SK-N-SH (cell line): ENCODE measurements around the gene ZNF585A. TPM values are rescaled to one million over a fixed set of nuclear protein-coding genes. Genes with fewer than 3 reads are reported as not detected.

Experiments used
- CTCF ChIA-PET: fragments of 300-600, 350-600 bp; formaldehyde crosslinking; extraction: SDS; loops from one replicate; lab custom pipeline; 2021; lab: Yijun Ruan, JAX
- POLR2A ChIA-PET: fragments of 350-600 bp; sonication (Branson Sonifier 250); formaldehyde crosslinking; extraction: SDS; loops from one replicate; lab custom pipeline; 2020; ENCODE audit warnings: antibody characterized with exemption, inconsistent platforms; lab: Yijun Ruan, JAX
- DNase-seq: peaks from one replicate; pipeline ENCODE4 v3.0.0; 2012
- H2AFZ ChIP-seq: fragments of 200-600 bp; sonication (generic); 2 replicates; pipeline ENCODE4 v1.8.1; 2016; ENCODE audit warnings: antibody characterized with exemption, mild to moderate bottlenecking, low read depth
- H3F3A ChIP-seq: fragments of 200-600 bp; sonication (generic); replicated peaks from 2 replicates; pipeline ENCODE3; 2016; ENCODE audit warnings: antibody characterized with exemption, mild to moderate bottlenecking; ENCODE audit not compliant: insufficient read depth
- H3K27ac ChIP-seq, 2 experiments: fragments of 200-500 bp in 1 of 2; fragments of 200-600 bp in 1 of 2; sonication (Bioruptor generic) in 1 of 2; sonication (generic), shearing (Covaris generic) in 1 of 2; 2 replicates each; pipeline versions ENCODE4 v1.5.1 to v1.6.1; 2014 to 2016; ENCODE audit warnings: low read depth in 2 of 2, inconsistent platforms in 1 of 2, low read length in 1 of 2, mild to moderate bottlenecking in 1 of 2, mixed read lengths in 1 of 2
- H3K27me3 ChIP-seq: fragments of 200-600 bp; sonication (generic), shearing (Covaris generic); 2 replicates; pipeline ENCODE4 v1.6.1; 2016; ENCODE audit warnings: mixed run types; ENCODE audit not compliant: insufficient read depth
- H3K36me3 ChIP-seq, 2 experiments: fragments of 200-500 bp in 1 of 2; fragments of 200-600 bp in 1 of 2; sonication (Bioruptor generic) in 1 of 2; sonication (generic) in 1 of 2; replicated peaks in 1 of 2; 2 replicates each; pipeline versions ENCODE3 to v1.5.1; 2014 to 2016; ENCODE audit warnings: low read length in 1 of 2, mild to moderate bottlenecking in 1 of 2; ENCODE audit not compliant: insufficient read depth in 2 of 2, control insufficient read depth in 1 of 2
- H3K4me1 ChIP-seq, 2 experiments: fragments of 200-500 bp in 1 of 2; fragments of 200-600 bp in 1 of 2; sonication (Bioruptor generic) in 1 of 2; sonication (generic), shearing (Covaris generic) in 1 of 2; 2 replicates each; pipeline versions ENCODE4 v1.5.1 to v1.6.1; 2014 to 2016; ENCODE audit warnings: low read depth in 1 of 2, low read length in 1 of 2, mixed run types in 1 of 2; ENCODE audit not compliant: insufficient read depth in 2 of 2, control insufficient read depth in 1 of 2
- H3K4me2 ChIP-seq: fragments of 200-600 bp; sonication (generic), shearing (Covaris generic); 2 replicates; pipeline ENCODE4 v1.6.1; 2017; ENCODE audit warnings: mixed run types
- H3K4me3 ChIP-seq, 2 experiments: fragments of 200-500 bp in 1 of 2; fragments of 200-600 bp in 1 of 2; sonication (Bioruptor generic) in 1 of 2; sonication (generic), shearing (Covaris generic) in 1 of 2; 2 replicates each; pipeline versions ENCODE4 v1.5.1 to v1.8.1; 2014 to 2016; ENCODE audit warnings: low read depth in 2 of 2, inconsistent platforms in 1 of 2, low read length in 1 of 2, mild to moderate bottlenecking in 1 of 2, mixed read lengths in 1 of 2, moderate library complexity in 1 of 2
- H3K79me2 ChIP-seq: fragments of 200-600 bp; sonication (generic); 2 replicates; pipeline ENCODE4 v1.8.1; 2017; ENCODE audit warnings: mild to moderate bottlenecking; ENCODE audit not compliant: insufficient read depth
- H3K9ac ChIP-seq: fragments of 200-600 bp; sonication (generic); 2 replicates; pipeline ENCODE4 v1.6.1; 2017; ENCODE audit warnings: mixed run types
- H3K9me2 ChIP-seq: fragments of 200-600 bp; sonication (generic); 2 replicates; pipeline ENCODE4 v1.6.1; 2017; ENCODE audit warnings: mixed run types
- H3K9me3 ChIP-seq: fragments of 200-600 bp; sonication (generic); 2 replicates; pipeline ENCODE4 v1.6.1; 2017; ENCODE audit warnings: mixed run types, mild to moderate bottlenecking, moderate library complexity
- H4K20me1 ChIP-seq: fragments of 200-600 bp; sonication (generic); 2 replicates; pipeline ENCODE4 v1.6.1; 2017; ENCODE audit warnings: mild to moderate bottlenecking, mixed run types; ENCODE audit not compliant: insufficient read depth
- GATA2 ChIP-seq: sonication (generic); formaldehyde crosslinking; IDR thresholded peaks from 2 replicates; pipeline ENCODE4 v1.5.0; 2020; ENCODE audit warnings: mild to moderate bottlenecking, missing genetic modification reagents
- MXI1 ChIP-seq: IDR thresholded peaks from 2 replicates; pipeline ENCODE4 v1.6.1; 2012; ENCODE audit warnings: mild to moderate bottlenecking, low read depth, low read length, improper control_type of control experiment
- PBX3 ChIP-seq: IDR thresholded peaks from 2 replicates; pipeline ENCODE4; 2012
- POLR2AphosphoS5 ChIP-seq: IDR thresholded peaks from 2 replicates; pipeline ENCODE4 v1.6.1; 2012; ENCODE audit warnings: low read depth, low read length
- RCOR1 ChIP-seq: fragments of 150-350 bp; IDR thresholded peaks from 2 replicates; pipeline ENCODE4 v1.6.1; 2017; ENCODE audit warnings: antibody characterized with exemption, low read length
- REST ChIP-seq: IDR thresholded peaks from 2 replicates; pipeline ENCODE4 v1.6.1; 2012; ENCODE audit warnings: mild to moderate bottlenecking, low read depth, low read length, moderate library complexity
- RFX5 ChIP-seq: IDR thresholded peaks from 2 replicates; pipeline ENCODE4 v1.6.1; 2012; ENCODE audit warnings: mild to moderate bottlenecking, improper control_type of control experiment, low read length
- SIN3A ChIP-seq: IDR thresholded peaks from 2 replicates; pipeline ENCODE4 v1.6.1; 2012; ENCODE audit warnings: low read depth, mild to moderate bottlenecking, low read length, moderate library complexity, borderline replicate concordance
- TAF1 ChIP-seq: IDR thresholded peaks from 2 replicates; pipeline ENCODE4 v1.6.1; 2012; ENCODE audit warnings: low read depth, mild to moderate bottlenecking, low read length, moderate library complexity, borderline replicate concordance
- WGBS: methylation state at CpG from one replicate; pipeline ENCODE4 v1.1.6; 2017; ENCODE audit warnings: low lambda C conversion rate; 5-methylcytosine and 5-hydroxymethylcytosine counted together
- polyA plus RNA-seq, 3 experiments: library from polyadenylated mRNA; depleted of rRNA; stranded (reverse); fragments of >200 nt; gene quantifications; 2 replicates each; pipeline ENCODE4 v1.2.3, GENCODE V29; 2012

Gene ZNF585A
- polyA plus RNA-seq, 1 of the 3 experiments (the other 2 are of a cell fraction) = 9.8 TPM

GRCh38 chr19:37217775-37218591 is 45.5 kb upstream of the ZNF585A start, which contains the start of gene ZNF383 (continued):
- 0 out of 2 replicates have a peak, but pooled peaks have one; percentile 50 for TF ChIP-seq REST
- TF ChIP-seq TAF1 = peak; percentile 70
- no peak for TF ChIP-seq PBX3
- peak; percentile 74 for TF ChIP-seq POLR2AphosphoS5
- no peak for TF ChIP-seq RFX5
- TF ChIP-seq GATA2 = no peak
- no peak; the same call in 1 of the 2 replicates for TF ChIP-seq RCOR1
- peak; percentile 88 for TF ChIP-seq MXI1
- TF ChIP-seq, all 33 proteins: peak for 12

- TF ChIP-seq TAF1 (0 out of 2 replicates have a peak, but pooled peaks have one; percentile 27), SIN3A (no peak), POLR2AphosphoS5 (peak; percentile 47; the same call in 1 of the 2 replicates)
- TF ChIP-seq, all 33 proteins: peak for 2
- POLR2A ChIA-PET = interaction anchor here (0.8 to 1.3 kb wide), 7 partner anchors 11 to 689 kb away, joined by 3 to 5 read pairs (median 3); partner anchors contain the start of genes ZNF260 and ZNF420
- WGBS = 3% methylated on average over 7 of the region's 7 CpGs
- no peak for DNase-seq
- Histone ChIP-seq H4K20me1 (no peaks in the 10 kb centered on the region), H3K4me3 (peak overlapping the region; percentile 57 to 100), H3K4me2 (peak overlapping the region; percentile 82), H3K27me3 (no peaks in the 10 kb centered on the region), H3K9me3 (no peaks in the 10 kb centered on the region), H3K9me2 (no peaks in the 10 kb centered on the region), H3F3A (peaks cover 6% of the 10 kb centered on the region), H3K9ac (peak overlapping the region; percentile 71), H2AFZ (peak overlapping the region; percentile 99), H3K36me3 (peaks cover 0 to 22% of the 10 kb centered on the region in 2 experiments), H3K79me2 (peaks cover 22% of the 10 kb centered on the region), H3K4me1 (peaks cover 0 to 6% of the 10 kb centered on the region in 2 experiments; a peak in 1 of 4 replicates), H3K27ac (peak overlapping the region; percentile 75 to 97; a peak in 3 of 4 replicates)
- CTCF ChIA-PET = interaction anchor here (1.2 to 2.5 kb wide), 2 partner anchors 19 to 244 kb away, joined by 3 to 15 read pairs; no protein-coding TSS in a partner anchor
Observed at GRCh38 chr19:37217480-37217774, 44.9 kb upstream of the ZNF585A start.
